Liver (tissue), 3 donors: ENCODE data around the gene CELA1.

Experiments used
- EGR1 ChIP-seq, 2 donors: IDR thresholded peaks; 2 replicates each; pipeline ENCODE4 v1.6.1; 2016 to 2018; ENCODE audit warnings: antibody characterized with exemption in 2 of 2, low read depth in 2 of 2
- FOXA1 ChIP-seq: IDR thresholded peaks from 2 replicates; pipeline ENCODE4 v1.6.1; 2016; ENCODE audit warnings: antibody characterized with exemption
- HNF4G ChIP-seq: IDR thresholded peaks from 2 replicates; pipeline ENCODE4 v1.6.1; 2016; ENCODE audit warnings: antibody characterized with exemption
- RAD21 ChIP-seq, 2 donors: IDR thresholded peaks; 2 replicates each; pipeline ENCODE4 v1.6.1; 2016; ENCODE audit warnings: antibody characterized with exemption in 2 of 2, mild to moderate bottlenecking in 2 of 2
- RXRA ChIP-seq, 2 donors: IDR thresholded peaks; 2 replicates each; pipeline ENCODE4 v1.6.1; 2017 to 2018; ENCODE audit warnings: antibody characterized with exemption in 2 of 2, mild to moderate bottlenecking in 1 of 2
- SP1 ChIP-seq: IDR thresholded peaks from 2 replicates; pipeline ENCODE4 v1.6.1; 2018; ENCODE audit warnings: antibody characterized with exemption, mild to moderate bottlenecking
- TAF1 ChIP-seq: conservative IDR thresholded peaks from 2 replicates; pipeline ENCODE4 v1.6.1; 2016; ENCODE audit warnings: antibody characterized with exemption, mild to moderate bottlenecking
- YY1 ChIP-seq: IDR thresholded peaks from 2 replicates; pipeline ENCODE4 v1.6.1; 2016; ENCODE audit warnings: antibody characterized with exemption, mild to moderate bottlenecking
- TF ChIP-seq, protein P1 (sequence below): fragments of 150-350 bp; IDR thresholded peaks from 2 replicates; pipeline ENCODE4 v1.5.1; 2017; ENCODE audit warnings: improper control_type of control experiment, low read depth, low read length; ENCODE audit not compliant: missing input control
- TF ChIP-seq, protein P2 (sequence below): IDR thresholded peaks from 2 replicates; pipeline ENCODE4 v1.6.1; 2016; ENCODE audit warnings: antibody characterized with exemption, mild to moderate bottlenecking
- TF ChIP-seq, protein P3 (sequence below): IDR thresholded peaks from 2 replicates; pipeline ENCODE4 v1.6.1; 2016; ENCODE audit warnings: antibody characterized with exemption
- TF ChIP-seq, protein P4 (sequence below): IDR thresholded peaks from 2 replicates; pipeline ENCODE4 v1.6.1; 2016; ENCODE audit warnings: antibody characterized with exemption
- TF ChIP-seq, protein P5 (sequence below): IDR thresholded peaks from 2 replicates; pipeline ENCODE4 v1.6.1; 2016; ENCODE audit warnings: antibody characterized with exemption
- donor health status: healthy.
- donor health status: healthy.

DNA sequence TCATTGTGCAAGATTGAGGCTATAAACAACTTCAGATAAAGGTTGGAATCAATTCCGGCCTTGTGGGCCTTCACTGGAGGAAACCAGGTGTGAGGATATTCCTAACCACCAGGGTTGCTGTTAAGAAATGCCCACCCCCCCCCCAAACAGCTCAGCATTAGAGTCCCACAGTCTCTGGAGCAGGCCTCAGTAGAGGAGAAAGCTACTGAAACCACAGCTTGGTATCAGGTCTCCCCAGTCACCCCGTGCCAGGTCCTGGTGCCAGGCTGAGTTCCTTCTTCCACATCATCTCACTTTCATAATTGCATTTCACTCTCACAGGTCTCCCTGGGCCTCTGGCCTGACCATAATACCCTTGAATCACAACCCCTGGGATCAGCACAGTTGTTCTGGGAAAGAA lies 32.3 kb upstream of the CELA1 start:
- TF ChIP-seq, protein P1, sequence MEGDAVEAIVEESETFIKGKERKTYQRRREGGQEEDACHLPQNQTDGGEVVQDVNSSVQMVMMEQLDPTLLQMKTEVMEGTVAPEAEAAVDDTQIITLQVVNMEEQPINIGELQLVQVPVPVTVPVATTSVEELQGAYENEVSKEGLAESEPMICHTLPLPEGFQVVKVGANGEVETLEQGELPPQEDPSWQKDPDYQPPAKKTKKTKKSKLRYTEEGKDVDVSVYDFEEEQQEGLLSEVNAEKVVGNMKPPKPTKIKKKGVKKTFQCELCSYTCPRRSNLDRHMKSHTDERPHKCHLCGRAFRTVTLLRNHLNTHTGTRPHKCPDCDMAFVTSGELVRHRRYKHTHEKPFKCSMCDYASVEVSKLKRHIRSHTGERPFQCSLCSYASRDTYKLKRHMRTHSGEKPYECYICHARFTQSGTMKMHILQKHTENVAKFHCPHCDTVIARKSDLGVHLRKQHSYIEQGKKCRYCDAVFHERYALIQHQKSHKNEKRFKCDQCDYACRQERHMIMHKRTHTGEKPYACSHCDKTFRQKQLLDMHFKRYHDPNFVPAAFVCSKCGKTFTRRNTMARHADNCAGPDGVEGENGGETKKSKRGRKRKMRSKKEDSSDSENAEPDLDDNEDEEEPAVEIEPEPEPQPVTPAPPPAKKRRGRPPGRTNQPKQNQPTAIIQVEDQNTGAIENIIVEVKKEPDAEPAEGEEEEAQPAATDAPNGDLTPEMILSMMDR: no peak
- no peak for TF ChIP-seq TAF1
- no peak for TF ChIP-seq EGR1 (IDR thresholded peaks at IDR 0.05; ENCODE audit: low read depth in 2 of 2)
- TF ChIP-seq, protein P2, sequence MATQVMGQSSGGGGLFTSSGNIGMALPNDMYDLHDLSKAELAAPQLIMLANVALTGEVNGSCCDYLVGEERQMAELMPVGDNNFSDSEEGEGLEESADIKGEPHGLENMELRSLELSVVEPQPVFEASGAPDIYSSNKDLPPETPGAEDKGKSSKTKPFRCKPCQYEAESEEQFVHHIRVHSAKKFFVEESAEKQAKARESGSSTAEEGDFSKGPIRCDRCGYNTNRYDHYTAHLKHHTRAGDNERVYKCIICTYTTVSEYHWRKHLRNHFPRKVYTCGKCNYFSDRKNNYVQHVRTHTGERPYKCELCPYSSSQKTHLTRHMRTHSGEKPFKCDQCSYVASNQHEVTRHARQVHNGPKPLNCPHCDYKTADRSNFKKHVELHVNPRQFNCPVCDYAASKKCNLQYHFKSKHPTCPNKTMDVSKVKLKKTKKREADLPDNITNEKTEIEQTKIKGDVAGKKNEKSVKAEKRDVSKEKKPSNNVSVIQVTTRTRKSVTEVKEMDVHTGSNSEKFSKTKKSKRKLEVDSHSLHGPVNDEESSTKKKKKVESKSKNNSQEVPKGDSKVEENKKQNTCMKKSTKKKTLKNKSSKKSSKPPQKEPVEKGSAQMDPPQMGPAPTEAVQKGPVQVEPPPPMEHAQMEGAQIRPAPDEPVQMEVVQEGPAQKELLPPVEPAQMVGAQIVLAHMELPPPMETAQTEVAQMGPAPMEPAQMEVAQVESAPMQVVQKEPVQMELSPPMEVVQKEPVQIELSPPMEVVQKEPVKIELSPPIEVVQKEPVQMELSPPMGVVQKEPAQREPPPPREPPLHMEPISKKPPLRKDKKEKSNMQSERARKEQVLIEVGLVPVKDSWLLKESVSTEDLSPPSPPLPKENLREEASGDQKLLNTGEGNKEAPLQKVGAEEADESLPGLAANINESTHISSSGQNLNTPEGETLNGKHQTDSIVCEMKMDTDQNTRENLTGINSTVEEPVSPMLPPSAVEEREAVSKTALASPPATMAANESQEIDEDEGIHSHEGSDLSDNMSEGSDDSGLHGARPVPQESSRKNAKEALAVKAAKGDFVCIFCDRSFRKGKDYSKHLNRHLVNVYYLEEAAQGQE: no peak
- no peak for TF ChIP-seq YY1
- TF ChIP-seq, protein P3, sequence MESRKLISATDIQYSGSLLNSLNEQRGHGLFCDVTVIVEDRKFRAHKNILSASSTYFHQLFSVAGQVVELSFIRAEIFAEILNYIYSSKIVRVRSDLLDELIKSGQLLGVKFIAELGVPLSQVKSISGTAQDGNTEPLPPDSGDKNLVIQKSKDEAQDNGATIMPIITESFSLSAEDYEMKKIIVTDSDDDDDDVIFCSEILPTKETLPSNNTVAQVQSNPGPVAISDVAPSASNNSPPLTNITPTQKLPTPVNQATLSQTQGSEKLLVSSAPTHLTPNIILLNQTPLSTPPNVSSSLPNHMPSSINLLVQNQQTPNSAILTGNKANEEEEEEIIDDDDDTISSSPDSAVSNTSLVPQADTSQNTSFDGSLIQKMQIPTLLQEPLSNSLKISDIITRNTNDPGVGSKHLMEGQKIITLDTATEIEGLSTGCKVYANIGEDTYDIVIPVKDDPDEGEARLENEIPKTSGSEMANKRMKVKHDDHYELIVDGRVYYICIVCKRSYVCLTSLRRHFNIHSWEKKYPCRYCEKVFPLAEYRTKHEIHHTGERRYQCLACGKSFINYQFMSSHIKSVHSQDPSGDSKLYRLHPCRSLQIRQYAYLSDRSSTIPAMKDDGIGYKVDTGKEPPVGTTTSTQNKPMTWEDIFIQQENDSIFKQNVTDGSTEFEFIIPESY: no peak
- TF ChIP-seq, protein P4, sequence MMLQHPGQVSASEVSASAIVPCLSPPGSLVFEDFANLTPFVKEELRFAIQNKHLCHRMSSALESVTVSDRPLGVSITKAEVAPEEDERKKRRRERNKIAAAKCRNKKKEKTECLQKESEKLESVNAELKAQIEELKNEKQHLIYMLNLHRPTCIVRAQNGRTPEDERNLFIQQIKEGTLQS: no peak
- TF ChIP-seq, protein P5, sequence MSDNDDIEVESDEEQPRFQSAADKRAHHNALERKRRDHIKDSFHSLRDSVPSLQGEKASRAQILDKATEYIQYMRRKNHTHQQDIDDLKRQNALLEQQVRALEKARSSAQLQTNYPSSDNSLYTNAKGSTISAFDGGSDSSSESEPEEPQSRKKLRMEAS: no peak
- no peak for TF ChIP-seq RAD21 (IDR thresholded peaks at IDR 0.05)
- TF ChIP-seq FOXA1: no peak
- TF ChIP-seq SP1: no peak
- no peak for TF ChIP-seq HNF4G
- no peak for TF ChIP-seq RXRA (IDR thresholded peaks at IDR 0.05)
